ENCODE results near the gene DOK7.

GRCh38 chr4:3445829-3446545, 17.1 kb upstream of the DOK7 start:
- TF ChIP-seq CTCF (optimal IDR thresholded peaks at IDR 0.05 in 1 of 3, IDR thresholded peaks at IDR 0.05 in 1 of 3, conservative IDR thresholded peaks at IDR 0.05 in 1 of 3; ENCODE audit: extremely low read depth in 1 of 3, insufficient read depth in 2 of 3, low read length in 3 of 3) (no peak), EZH2 (IDR thresholded peaks at IDR 0.05; ENCODE audit: low read length) (no peak)
